Measurements from ENCODE around the gene MYRIP.

Gene MYRIP

DNA sequence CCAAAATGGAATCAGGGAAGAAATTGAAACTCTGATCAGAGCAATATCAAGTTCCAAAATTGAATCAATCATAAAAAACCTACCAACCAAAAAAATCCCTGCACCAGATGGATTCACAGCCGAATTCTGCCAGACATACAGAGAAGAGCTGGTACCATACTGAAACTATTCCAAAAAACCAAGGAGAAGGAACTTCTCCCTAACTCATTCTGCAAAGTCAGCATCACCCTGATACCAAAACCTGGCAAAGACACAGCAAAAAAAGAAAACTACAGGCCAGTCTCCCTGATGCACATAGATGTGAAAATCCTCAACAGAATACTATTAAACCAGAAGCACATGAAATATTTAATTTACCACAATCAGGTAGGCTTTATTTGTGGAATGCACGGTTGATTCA is 118.1 kb downstream of the MYRIP start:
- DNase-seq, result no peak
- in situ Hi-C loops (cut with HindIII; ENCODE audit: low pct_ligation_motif_present, low sequenced_read_pairs), result no loop called here
- no peak for TF ChIP-seq CTCF (IDR thresholded peaks at IDR 0.05; ENCODE audit: low read depth, low read length, missing control alignments)
- H3K27ac ChIP-seq, result no peak overlapping the region
- H3K27me3 ChIP-seq (replicated peaks), result no peaks in the 10 kb centered on the region
- no peak overlapping the region for H3K4me3 ChIP-seq (ENCODE audit: low read depth, low read length)
- H3K36me3 ChIP-seq (replicated peaks), result no peaks in the 10 kb centered on the region

DNA sequence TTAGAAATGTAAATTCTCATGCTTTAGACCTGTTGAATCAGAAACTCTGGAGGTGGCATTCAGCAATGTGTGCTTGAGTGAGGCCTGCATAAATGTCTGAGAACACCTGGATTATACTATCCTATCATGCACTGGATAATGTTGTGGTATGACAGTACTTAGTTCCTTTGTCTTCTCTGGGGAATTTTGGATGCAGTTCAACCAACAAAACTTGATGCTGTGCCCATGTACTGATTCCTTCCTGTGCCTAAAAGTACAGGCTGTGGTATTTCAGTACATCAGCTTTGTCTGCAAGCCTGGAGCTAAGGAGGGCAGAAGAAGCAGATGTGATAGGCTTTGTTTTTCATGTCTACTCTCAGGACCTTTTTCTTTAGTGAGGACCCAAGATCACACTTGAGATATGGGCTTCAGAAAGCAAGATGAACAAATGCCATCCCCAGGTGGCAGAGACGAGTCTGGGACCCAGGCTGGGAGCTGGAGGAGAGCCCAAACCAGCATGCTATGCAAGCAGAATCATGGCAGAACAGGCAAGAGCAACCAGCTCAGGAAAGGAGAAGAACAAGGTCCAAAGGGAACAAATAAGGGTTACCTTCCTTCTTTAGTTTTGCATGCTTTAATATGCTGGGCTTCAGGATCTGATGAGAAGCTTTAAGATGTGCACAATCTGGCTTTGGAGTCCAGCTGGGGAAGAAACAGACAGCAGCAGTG is 124.7 kb downstream of the MYRIP start:
- H3K4me3 ChIP-seq (ENCODE audit: low read depth, low read length), result no peak overlapping the region
- no peaks in the 10 kb centered on the region for H3K27me3 ChIP-seq (replicated peaks)
- DNase-seq, result no peak
- in situ Hi-C loops (cut with HindIII; ENCODE audit: low pct_ligation_motif_present, low sequenced_read_pairs), result no loop called here
- H3K36me3 ChIP-seq (replicated peaks), result no peaks in the 10 kb centered on the region
- H3K27ac ChIP-seq, result no peak overlapping the region
- TF ChIP-seq CTCF (IDR thresholded peaks at IDR 0.05; ENCODE audit: low read depth, low read length, missing control alignments), result no peak

- no peaks in the 10 kb centered on the region for H3K36me3 ChIP-seq (replicated peaks)
- no peak overlapping the region for H3K4me3 ChIP-seq (ENCODE audit: low read depth, low read length)
- no peak for DNase-seq
- H3K27me3 ChIP-seq (replicated peaks), result no peaks in the 10 kb centered on the region
- TF ChIP-seq CTCF (IDR thresholded peaks at IDR 0.05; ENCODE audit: low read depth, low read length, missing control alignments), result no peak
- H3K27ac ChIP-seq, result no peak overlapping the region
- in situ Hi-C loops (cut with HindIII; ENCODE audit: low pct_ligation_motif_present, low sequenced_read_pairs), result no loop called here
These were observed 125.3 kb downstream of the MYRIP start for GRCh38 chr3:39934696-39935095.

DNA sequence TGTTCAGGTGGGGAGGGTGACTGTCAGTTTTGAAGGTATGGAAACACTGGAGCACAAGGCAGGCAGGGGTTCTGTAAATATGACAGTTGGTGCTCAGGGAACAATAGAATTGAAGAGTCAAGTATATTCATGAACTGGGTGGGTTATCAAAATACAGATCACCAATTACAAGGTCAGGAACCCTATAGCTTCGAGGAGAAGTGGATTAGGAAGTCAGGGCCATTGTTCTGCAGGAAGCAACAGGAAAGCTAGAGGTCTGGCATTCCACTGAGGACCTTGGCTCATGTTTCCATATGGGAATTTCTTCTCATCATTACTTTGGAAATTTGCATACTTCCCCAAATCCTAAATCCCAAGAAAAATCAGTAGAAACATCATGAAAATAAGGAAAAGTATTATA is 125.9 kb downstream of the MYRIP start:
- H3K27me3 ChIP-seq (replicated peaks), result no peaks in the 10 kb centered on the region
- no peaks in the 10 kb centered on the region for H3K36me3 ChIP-seq (replicated peaks)
- DNase-seq, result no peak
- no peak overlapping the region for H3K27ac ChIP-seq
- H3K4me3 ChIP-seq (ENCODE audit: low read depth, low read length), result no peak overlapping the region
- TF ChIP-seq CTCF (IDR thresholded peaks at IDR 0.05; ENCODE audit: low read depth, low read length, missing control alignments), result no peak
- in situ Hi-C loops (cut with HindIII; ENCODE audit: low pct_ligation_motif_present, low sequenced_read_pairs), result no loop called here

DNA sequence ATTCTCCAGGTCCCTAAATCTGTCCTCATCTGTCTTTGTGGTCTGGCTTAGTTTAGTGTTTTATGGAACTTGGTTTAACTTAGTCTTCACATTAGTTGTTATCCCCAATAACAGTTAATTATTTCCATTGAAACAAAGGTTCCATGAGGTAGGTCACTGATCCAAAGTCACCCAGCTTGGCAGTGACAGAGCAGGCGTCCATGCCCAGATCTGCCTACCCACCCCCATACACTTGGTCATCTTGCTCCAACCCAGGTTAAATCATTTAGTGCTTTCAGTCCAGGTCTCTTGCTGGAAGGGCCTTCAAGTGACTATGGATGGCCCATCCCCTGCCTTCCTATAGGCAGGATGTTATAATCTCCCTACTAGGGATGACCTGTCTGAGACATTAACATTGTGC is 127.4 kb downstream of the MYRIP start:
- DNase-seq, result no peak
- Histone ChIP-seq H3K4me3 (ENCODE audit: low read depth, low read length) (no peak overlapping the region), H3K36me3 (replicated peaks) (no peaks in the 10 kb centered on the region), H3K27ac (no peak overlapping the region), H3K27me3 (replicated peaks) (no peaks in the 10 kb centered on the region)
- in situ Hi-C loops (cut with HindIII; ENCODE audit: low pct_ligation_motif_present, low sequenced_read_pairs), result no loop called here
- TF ChIP-seq CTCF (IDR thresholded peaks at IDR 0.05; ENCODE audit: low read depth, low read length, missing control alignments), result no peak

DNA sequence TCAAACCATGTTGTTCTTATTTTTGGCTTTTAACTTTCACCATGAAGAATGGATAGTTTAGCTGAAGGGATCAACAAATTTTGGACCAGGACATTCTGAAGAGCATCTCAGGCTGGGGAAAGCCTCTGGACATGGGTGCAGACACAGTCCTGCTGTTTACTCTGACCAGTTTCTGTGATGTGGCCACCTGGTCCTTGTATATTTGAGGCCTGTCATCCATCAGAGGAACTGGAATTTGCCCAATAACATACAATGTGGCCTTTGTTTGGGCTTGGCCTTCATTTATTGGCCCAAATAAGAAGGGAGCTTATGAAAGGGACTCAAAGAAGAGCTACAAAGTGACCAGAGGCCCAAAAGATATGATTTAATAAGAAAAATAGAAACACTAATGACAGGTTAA is 127.9 kb downstream of the MYRIP start:
- no peak for DNase-seq
- no peaks in the 10 kb centered on the region for H3K27me3 ChIP-seq (replicated peaks)
- no peak overlapping the region for H3K27ac ChIP-seq
- no peaks in the 10 kb centered on the region for H3K36me3 ChIP-seq (replicated peaks)
- no peak overlapping the region for H3K4me3 ChIP-seq (ENCODE audit: low read depth, low read length)
- in situ Hi-C loops (cut with HindIII; ENCODE audit: low pct_ligation_motif_present, low sequenced_read_pairs), result no loop called here
- no peak for TF ChIP-seq CTCF (IDR thresholded peaks at IDR 0.05; ENCODE audit: low read depth, low read length, missing control alignments)

Measured in brain microvascular endothelial cell (primary cell).